ENCODE results near the gene RAB17.

The RAB17 gene

GRCh38 chr2:237534380-237534779 is 56.2 kb downstream of the RAB17 start:
- no peak for DNase-seq (ENCODE audit: extremely low spot score)
- TF ChIP-seq SUZ12 (IDR thresholded peaks at IDR 0.05) (no peak), SP1 (IDR thresholded peaks at IDR 0.05) (no peak), FOXA1 (IDR thresholded peaks at IDR 0.05) (no peak), CTBP1 (IDR thresholded peaks at IDR 0.05; ENCODE audit: borderline replicate concordance) (no peak), L3MBTL2 (conservative IDR thresholded peaks at IDR 0.05) (no peak), NFRKB (IDR thresholded peaks at IDR 0.05) (no peak), HDGF (IDR thresholded peaks at IDR 0.05; ENCODE audit: borderline replicate concordance) (no peak), PKNOX1 (IDR thresholded peaks at IDR 0.05) (no peak), ZNF384 (IDR thresholded peaks at IDR 0.05) (no peak), TARDBP (IDR thresholded peaks at IDR 0.05) (no peak), ELF4 (IDR thresholded peaks at IDR 0.05) (no peak), FOXK2 (IDR thresholded peaks at IDR 0.05) (no peak), FOXM1 (IDR thresholded peaks at IDR 0.05; ENCODE audit: borderline replicate concordance) (no peak), BHLHE40 (IDR thresholded peaks at IDR 0.05; ENCODE audit: borderline replicate concordance) (no peak), ARNT (IDR thresholded peaks at IDR 0.05) (no peak), LEF1 (IDR thresholded peaks at IDR 0.05; ENCODE audit: borderline replicate concordance) (no peak)
- ChIA-PET POLR2A (no interaction called here), CTCF (no interaction called here)

GRCh38 chr2:237533668-237534161 is 56.8 kb downstream of the RAB17 start:
- DNase-seq (ENCODE audit: extremely low spot score), result no peak
- no peak for TF ChIP-seq FOXM1 (IDR thresholded peaks at IDR 0.05; ENCODE audit: borderline replicate concordance)
- ChIA-PET CTCF (interaction anchor here (0.7 kb wide), 1 partner anchor 1020 kb away, joined by 6 read pairs; no protein-coding TSS in a partner anchor), POLR2A (no interaction called here)

- CTCF ChIA-PET, result interaction anchor here (0.5 to 1.0 kb wide), 2 partner anchors 20 to 731 kb away, joined by 3 to 7 read pairs; no protein-coding TSS in a partner anchor
- DNase-seq (ENCODE audit: extremely low spot score), result no peak
- POLR2A ChIA-PET, result no interaction called here
- no peak for TF ChIP-seq FOXA1 (IDR thresholded peaks at IDR 0.05)
- TF ChIP-seq SP1 (IDR thresholded peaks at IDR 0.05), result no peak
- no peak for TF ChIP-seq LEF1 (IDR thresholded peaks at IDR 0.05; ENCODE audit: borderline replicate concordance)
- TF ChIP-seq ZNF384 (IDR thresholded peaks at IDR 0.05), result no peak
- TF ChIP-seq PKNOX1 (IDR thresholded peaks at IDR 0.05), result no peak
- TF ChIP-seq HDGF (IDR thresholded peaks at IDR 0.05; ENCODE audit: borderline replicate concordance), result no peak
- TF ChIP-seq L3MBTL2 (conservative IDR thresholded peaks at IDR 0.05), result no peak
- TF ChIP-seq ELF4 (IDR thresholded peaks at IDR 0.05), result no peak
- no peak for TF ChIP-seq ARNT (IDR thresholded peaks at IDR 0.05)
- no peak for TF ChIP-seq TARDBP (IDR thresholded peaks at IDR 0.05)
- TF ChIP-seq BHLHE40 (IDR thresholded peaks at IDR 0.05; ENCODE audit: borderline replicate concordance), result no peak
- TF ChIP-seq CTBP1 (IDR thresholded peaks at IDR 0.05; ENCODE audit: borderline replicate concordance), result no peak
- TF ChIP-seq FOXK2 (IDR thresholded peaks at IDR 0.05), result no peak
- no peak for TF ChIP-seq NFRKB (IDR thresholded peaks at IDR 0.05)
- TF ChIP-seq FOXM1 (IDR thresholded peaks at IDR 0.05; ENCODE audit: borderline replicate concordance), result no peak
- TF ChIP-seq SUZ12 (IDR thresholded peaks at IDR 0.05), result no peak
These were observed 58.4 kb downstream of the RAB17 start for GRCh38 chr2:237532160-237532559.

- no peak for DNase-seq (ENCODE audit: extremely low spot score)
- TF ChIP-seq CTBP1 (IDR thresholded peaks at IDR 0.05; ENCODE audit: borderline replicate concordance) (no peak), SUZ12 (IDR thresholded peaks at IDR 0.05) (no peak), NFRKB (IDR thresholded peaks at IDR 0.05) (no peak), ELF4 (IDR thresholded peaks at IDR 0.05) (no peak), FOXA1 (IDR thresholded peaks at IDR 0.05) (no peak), LEF1 (IDR thresholded peaks at IDR 0.05; ENCODE audit: borderline replicate concordance) (no peak), PKNOX1 (IDR thresholded peaks at IDR 0.05) (no peak), L3MBTL2 (conservative IDR thresholded peaks at IDR 0.05) (no peak), SP1 (IDR thresholded peaks at IDR 0.05) (no peak), TARDBP (IDR thresholded peaks at IDR 0.05) (no peak)
- ChIA-PET POLR2A (no interaction called here), CTCF (no interaction called here)
These were observed 59.8 kb downstream of the RAB17 start for GRCh38 chr2:237530472-237531433.

GRCh38 chr2:237529452-237530402 is 60.8 kb downstream of the RAB17 start:
- TF ChIP-seq TARDBP (IDR thresholded peaks at IDR 0.05) (no peak), HDGF (IDR thresholded peaks at IDR 0.05; ENCODE audit: borderline replicate concordance) (no peak), ELF4 (IDR thresholded peaks at IDR 0.05) (no peak)
- no peak for DNase-seq (ENCODE audit: extremely low spot score)
- ChIA-PET CTCF (interaction anchor here (1.4 kb wide), 1 partner anchor 42 kb away, joined by 3 read pairs; no protein-coding TSS in a partner anchor), POLR2A (no interaction called here)
